ENCODE data around the gene PARK7. TPM values are rescaled to one million over a fixed set of nuclear protein-coding genes. Genes with fewer than 3 reads are reported as not detected.

PARK7 gene
- total RNA-seq (2014; rRNA removed; shearing (Covaris generic)) = 397 and 408 TPM in 2 replicates

DNA sequence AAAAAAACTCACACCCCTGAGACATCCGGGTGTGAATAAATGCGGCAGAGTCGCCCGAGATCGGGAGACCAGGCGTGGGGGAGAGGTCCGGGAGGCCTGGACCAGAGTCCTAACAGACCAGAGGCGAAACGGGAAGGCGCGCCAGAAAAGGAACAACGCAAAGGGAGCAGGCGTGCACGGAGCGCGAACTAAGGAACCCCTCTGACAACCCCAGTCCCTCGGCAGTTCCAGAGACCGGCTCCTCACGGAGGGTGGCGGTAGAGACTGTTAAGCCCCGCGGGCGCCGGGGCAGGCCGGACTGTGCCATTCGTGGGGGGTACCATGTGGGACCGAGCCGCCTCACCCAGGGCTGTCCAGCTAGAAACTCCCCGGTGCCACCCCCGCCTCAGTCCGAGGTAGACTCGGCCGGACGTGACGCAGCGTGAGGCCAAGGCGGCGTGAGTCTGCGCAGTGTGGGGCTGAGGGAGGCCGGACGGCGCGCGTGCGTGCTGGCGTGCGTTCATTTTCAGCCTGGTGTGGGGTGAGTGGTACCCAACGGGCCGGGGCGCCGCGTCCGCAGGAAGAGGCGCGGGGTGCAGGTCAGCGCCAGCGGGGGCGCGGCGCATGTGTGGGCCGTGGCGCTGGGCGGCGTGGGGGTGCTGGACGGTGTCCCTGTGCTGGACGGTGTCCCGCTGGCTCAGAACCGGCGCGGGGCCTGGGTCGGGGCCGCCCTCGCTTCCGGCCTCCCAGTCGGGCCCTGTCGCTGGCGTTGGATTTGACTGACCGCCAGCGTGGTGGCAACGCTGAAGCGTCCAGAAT is at the start of gene PARK7:
TSS of gene PARK7 (plus strand) at position 496 of the 798 bp plus-strand sequence. CDS start 1,075 bp downstream, outside the sequence.

DNA sequence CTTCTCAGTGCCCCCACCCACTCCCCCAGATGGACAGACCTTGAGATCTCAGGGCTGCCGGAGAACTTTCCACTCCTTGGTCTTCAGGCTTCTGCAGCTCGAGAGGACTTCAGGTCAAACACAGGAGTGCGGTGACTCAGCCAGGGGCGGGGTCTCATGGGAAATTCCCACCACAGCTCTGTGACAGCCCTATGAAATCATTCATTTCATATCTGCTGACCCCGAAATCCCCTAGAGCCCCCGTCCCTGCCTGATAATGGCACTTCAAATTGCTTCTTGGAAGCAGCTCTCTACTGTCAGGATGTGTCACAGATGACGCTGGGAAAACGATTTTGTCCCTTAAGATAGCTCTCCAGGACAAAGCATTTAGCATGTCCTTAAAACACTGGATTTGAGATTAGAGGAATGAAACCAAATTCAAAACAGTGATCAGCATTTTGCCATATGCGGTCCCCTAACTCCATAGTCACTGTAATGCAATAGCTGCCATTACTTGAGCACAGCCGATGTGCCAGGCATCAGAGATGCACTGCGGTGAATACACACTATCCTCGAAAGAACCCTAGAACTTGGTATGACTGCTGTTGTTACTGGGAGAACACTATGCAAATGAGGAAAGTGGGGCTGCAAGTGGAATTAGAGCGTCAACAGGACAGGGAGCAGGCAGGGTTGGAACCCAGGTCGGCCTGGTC is 20.6 kb upstream of the PARK7 start, which contains the start of gene TNFRSF9:
TSS of gene TNFRSF9 (minus strand) at position 95 of the 692 bp plus-strand sequence. CDS start 845 bp downstream, outside the sequence.

DNA sequence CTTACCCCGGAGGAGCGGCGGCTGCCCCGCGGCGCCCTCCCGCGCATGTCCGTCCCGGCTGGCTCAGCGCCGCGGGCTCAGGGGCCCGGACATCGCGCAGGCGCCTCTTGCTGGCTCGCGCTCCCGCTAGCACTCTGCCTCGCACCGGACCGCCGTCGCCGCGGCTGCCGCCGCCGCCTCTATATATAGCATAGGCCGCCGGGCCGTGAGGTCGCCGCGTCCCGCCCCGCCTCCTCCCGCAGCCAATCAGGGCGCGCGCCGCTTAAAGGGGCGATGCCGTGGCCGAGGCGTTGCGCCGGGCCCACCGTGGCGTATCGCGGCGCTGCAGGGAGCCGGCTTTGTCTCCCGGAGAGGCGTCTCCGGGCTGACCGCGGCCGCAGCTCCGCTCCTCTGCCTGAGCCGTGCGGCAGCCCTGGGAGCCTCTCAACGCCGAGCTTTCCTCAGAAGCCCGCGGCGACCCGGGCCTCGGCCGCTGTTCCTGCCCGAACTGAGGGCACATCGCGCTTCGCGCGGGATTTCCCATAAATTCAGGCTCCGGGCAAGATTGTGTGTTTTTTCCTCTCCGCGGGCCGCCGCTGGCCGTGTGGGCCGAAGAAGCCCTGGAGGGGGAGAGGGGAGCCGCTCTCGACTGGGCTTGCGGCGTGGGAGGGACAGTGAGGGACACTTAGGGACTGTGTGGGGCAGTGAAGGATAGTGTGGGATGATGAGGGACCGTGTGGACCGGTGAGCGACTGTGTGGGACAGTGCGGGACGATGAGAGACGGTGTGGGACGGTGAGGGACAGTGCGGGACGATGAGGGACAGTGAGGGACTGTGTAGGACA is 64.9 kb downstream of the PARK7 start, which contains the start of gene ERRFI1:
TSS of gene ERRFI1 (minus strand) at position 157 of the 823 bp plus-strand sequence. CDS start 10,690 bp downstream, outside the sequence.

Small RNA genes lying within 50 kb of the gene (small RNA-seq; reads per million reads assigned to genes)
- not detected for gene RF00019

Other genes with a start within 250 kb of the PARK7 start
- gene VAMP3, start 190.4 kb upstream of the PARK7 start, total RNA-seq (2014; rRNA removed; shearing (Covaris generic)) = 49.6 and 50.8 TPM in 2 replicates
- gene PER3, start 177.4 kb upstream of the PARK7 start, total RNA-seq (2014; rRNA removed; shearing (Covaris generic)) = 1.3 and 2.4 TPM in 2 replicates
- gene UTS2, start 108.6 kb upstream of the PARK7 start, total RNA-seq (2014; rRNA removed; shearing (Covaris generic)) = not detected in 2 replicates
- gene TNFRSF9, start 20.9 kb upstream of the PARK7 start, total RNA-seq (2014; rRNA removed; shearing (Covaris generic)) = 0.04 and 0.29 TPM in 2 replicates
- 153 and 200 TPM in 2 replicates for gene ERRFI1, start 64.6 kb downstream of the PARK7 start, total RNA-seq (2014; rRNA removed; shearing (Covaris generic))

Measured in A375 (cell line).